Renal cortex interstitium (tissue), 11 donors: ENCODE results near the gene AK4. TPM values are rescaled to one million over a fixed set of nuclear protein-coding genes. Genes with fewer than 3 reads are reported as not detected.

Experiments
- DNase-seq, 11 donors: peaks; one replicate each; pipeline ENCODE4 v3.0.0-alpha.2; 2013; ENCODE audit warnings: low read depth in 9 of 11, low spot score in 4 of 11; ENCODE audit errors: extremely low read depth in 1 of 11
- polyA plus RNA-seq, 3 donors: library from polyadenylated mRNA; unstranded; fragments of 120-200 nt; gene quantifications; one replicate each; pipeline ENCODE4 v1.2.1, GENCODE V29; 2013; ENCODE audit not compliant: insufficient read length in 3 of 3

The AK4 gene
- polyA plus RNA-seq, 3 donors = 51.5 to 70.3 (median 67.9) TPM

- no peak for DNase-seq
These were observed 107.7 kb downstream of the AK4 start for GRCh38 chr1:65255656-65256050.

- no peak for DNase-seq
These were observed 109.1 kb downstream of the AK4 start for GRCh38 chr1:65256860-65257708.

GRCh38 chr1:65258106-65258505 is 110.1 kb downstream of the AK4 start:
- DNase-seq = no peak

- no peak for DNase-seq
These were observed 111.8 kb downstream of the AK4 start for GRCh38 chr1:65259816-65260215.

GRCh38 chr1:65260851-65261473 is 113.0 kb downstream of the AK4 start:
- no peak for DNase-seq

- DNase-seq = no peak
These were observed 115.3 kb downstream of the AK4 start for GRCh38 chr1:65263286-65263685.

GRCh38 chr1:65264197-65264929 is 116.4 kb downstream of the AK4 start:
- peak in 2 of 11 donors; percentile 29 to 34 for DNase-seq

GRCh38 chr1:65265296-65265650 is 117.3 kb downstream of the AK4 start:
- DNase-seq = no peak

GRCh38 chr1:65265651-65266351 is 117.8 kb downstream of the AK4 start:
- peak in 2 of 11 donors; percentile 30 to 35 for DNase-seq

GRCh38 chr1:65266476-65266875 is 118.5 kb downstream of the AK4 start:
- no peak for DNase-seq

- no peak for DNase-seq
These were observed 119.3 kb downstream of the AK4 start for GRCh38 chr1:65267271-65267670.

- no peak for DNase-seq
These were observed 119.7 kb downstream of the AK4 start for GRCh38 chr1:65267683-65268082.

- DNase-seq = no peak
These were observed 121.6 kb downstream of the AK4 start for GRCh38 chr1:65269612-65270011.

GRCh38 chr1:65276197-65276939 is 128.4 kb downstream of the AK4 start:
- DNase-seq = no peak

GRCh38 chr1:65277605-65278347 is 129.8 kb downstream of the AK4 start:
- DNase-seq = no peak

- DNase-seq = peak in 1 of 11 donors; percentile 0
These were observed 130.5 kb downstream of the AK4 start for GRCh38 chr1:65278376-65279069.

GRCh38 chr1:65279070-65279779 is 131.2 kb downstream of the AK4 start:
- DNase-seq = peak in 2 of 11 donors; percentile 3 to 18
